ENCODE measurements around the gene CCND1.

DNA sequence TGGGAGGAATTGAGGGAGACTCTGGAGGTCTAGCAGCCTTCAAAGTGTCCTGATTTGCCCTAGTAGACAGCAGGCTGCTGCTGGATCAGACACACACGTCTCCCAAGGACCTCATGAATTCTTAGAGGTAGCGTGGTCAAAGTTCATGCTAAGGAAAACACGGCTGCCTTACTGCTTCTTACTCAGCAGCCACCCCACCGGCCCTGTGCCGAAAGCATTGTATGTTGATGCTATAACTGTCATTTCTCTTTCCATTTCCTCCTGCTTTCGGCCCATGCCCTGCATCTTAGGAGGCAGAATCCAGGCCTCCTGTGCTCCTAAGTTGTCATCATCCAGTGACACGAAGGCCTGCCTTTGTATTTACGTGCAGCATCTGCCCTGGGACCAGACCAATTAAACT lies 10.5 kb upstream of the CCND1 start:
- no peak for TF ChIP-seq POLR2A (IDR thresholded peaks at IDR 0.05)
- TF ChIP-seq, protein P1, sequence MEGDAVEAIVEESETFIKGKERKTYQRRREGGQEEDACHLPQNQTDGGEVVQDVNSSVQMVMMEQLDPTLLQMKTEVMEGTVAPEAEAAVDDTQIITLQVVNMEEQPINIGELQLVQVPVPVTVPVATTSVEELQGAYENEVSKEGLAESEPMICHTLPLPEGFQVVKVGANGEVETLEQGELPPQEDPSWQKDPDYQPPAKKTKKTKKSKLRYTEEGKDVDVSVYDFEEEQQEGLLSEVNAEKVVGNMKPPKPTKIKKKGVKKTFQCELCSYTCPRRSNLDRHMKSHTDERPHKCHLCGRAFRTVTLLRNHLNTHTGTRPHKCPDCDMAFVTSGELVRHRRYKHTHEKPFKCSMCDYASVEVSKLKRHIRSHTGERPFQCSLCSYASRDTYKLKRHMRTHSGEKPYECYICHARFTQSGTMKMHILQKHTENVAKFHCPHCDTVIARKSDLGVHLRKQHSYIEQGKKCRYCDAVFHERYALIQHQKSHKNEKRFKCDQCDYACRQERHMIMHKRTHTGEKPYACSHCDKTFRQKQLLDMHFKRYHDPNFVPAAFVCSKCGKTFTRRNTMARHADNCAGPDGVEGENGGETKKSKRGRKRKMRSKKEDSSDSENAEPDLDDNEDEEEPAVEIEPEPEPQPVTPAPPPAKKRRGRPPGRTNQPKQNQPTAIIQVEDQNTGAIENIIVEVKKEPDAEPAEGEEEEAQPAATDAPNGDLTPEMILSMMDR (IDR thresholded peaks at IDR 0.05 in 8 of 11, conservative IDR thresholded peaks at IDR 0.05 in 3 of 11), result no peak
